HG02884 (cell line): ENCODE measurements around the gene SLMAP.

Experiments used
- ATAC-seq: cut with Tn5 transposase; IDR thresholded peaks from one replicate; pipeline ENCODE4 v1.9.1; 2021; ENCODE audit warnings: mild to moderate bottlenecking, moderate library complexity; ENCODE audit not compliant: unreplicated experiment

SLMAP gene

DNA sequence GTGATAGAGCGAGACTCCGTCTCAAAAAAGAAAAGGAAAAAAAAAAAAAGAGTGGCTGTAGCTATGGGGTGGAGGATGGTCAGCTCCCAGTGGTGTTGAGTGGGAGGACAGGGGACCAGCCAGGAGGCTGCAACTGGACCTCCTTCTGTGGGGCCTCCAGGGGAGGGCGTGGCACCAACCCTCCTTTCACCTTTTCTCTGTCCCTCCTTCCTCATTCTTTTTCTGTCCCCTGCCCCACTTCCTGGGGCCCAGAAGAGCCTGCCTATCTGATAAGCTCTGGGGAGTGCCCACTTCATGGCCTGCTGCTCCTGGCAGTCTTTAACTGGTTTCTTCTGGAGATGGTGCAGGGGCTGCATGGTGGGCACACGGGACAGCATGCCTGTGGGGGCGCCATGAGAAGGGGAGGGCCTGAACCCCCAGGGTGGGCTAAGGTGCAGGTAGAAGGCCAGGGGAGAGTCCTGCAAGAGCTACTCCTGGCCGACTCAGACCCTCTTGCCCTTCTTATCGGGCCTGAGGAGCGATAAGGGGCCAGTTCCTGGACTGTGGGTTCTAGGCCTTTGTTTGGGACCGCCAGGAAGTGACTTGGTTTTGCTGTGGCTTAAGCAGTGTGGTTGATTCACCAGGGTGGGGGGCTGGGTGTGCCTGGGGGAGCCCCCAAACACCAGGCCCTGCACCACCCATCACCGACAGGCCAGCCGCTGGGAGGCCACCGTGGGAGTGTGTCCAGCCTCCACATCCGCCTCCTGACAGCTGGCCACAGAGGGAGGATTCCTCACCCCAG lies 202.7 kb downstream of the SLMAP start:
- ATAC-seq = peak; percentile 15

DNA sequence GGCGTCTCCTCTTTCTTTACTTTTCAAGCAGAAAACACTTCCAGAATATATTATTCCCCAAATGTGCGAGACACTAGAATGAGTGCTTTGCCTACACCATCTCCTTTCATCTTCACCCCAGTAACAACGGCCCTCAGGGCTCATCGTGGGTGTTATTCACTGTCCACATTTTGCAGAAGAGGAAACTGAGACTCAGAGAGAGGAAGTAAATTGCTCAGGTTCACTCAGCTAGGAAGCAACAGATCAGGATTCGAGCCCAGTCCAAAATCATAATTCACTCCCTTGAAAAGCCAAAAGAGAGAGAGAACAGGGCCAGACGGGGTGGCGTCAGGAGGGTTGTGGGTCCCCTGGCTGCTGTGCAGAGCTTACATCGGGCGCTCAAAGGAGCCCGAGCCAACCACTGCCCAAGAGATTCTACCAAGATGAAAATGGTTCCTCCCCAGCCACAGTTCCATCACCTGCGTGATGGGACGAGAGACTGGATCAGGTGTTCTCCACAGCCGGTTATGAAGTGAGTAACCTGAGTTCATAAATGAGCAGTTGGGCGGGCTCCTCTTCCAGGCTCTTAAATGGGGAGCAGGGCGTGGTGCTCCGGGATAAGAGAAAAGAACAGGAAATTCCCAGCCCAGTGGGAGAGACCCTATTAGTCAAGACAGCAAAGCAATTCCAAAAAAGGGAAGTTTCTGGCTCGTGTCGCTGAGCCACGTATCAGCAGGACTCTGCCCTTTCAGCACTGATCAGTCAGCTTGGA lies 203.5 kb downstream of the SLMAP start:
- peak; percentile 46 for ATAC-seq

DNA sequence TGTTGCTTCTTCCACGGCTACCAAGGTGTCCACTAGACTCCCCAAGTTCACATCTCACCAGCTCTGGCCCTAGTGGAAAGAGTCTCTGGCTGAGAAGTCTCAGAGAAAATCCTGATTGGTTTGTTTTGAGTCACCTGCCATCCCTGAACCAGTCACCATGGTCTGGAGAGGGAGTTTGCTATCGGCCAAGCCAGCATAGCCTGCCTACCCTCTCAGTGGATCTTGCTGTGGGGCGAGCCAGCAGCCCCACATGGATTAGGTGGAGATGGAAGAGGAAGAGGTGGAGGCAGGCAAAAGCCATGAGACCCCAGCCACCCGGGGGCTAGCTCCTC lies 204.0 kb downstream of the SLMAP start:
- ATAC-seq = no peak

DNA sequence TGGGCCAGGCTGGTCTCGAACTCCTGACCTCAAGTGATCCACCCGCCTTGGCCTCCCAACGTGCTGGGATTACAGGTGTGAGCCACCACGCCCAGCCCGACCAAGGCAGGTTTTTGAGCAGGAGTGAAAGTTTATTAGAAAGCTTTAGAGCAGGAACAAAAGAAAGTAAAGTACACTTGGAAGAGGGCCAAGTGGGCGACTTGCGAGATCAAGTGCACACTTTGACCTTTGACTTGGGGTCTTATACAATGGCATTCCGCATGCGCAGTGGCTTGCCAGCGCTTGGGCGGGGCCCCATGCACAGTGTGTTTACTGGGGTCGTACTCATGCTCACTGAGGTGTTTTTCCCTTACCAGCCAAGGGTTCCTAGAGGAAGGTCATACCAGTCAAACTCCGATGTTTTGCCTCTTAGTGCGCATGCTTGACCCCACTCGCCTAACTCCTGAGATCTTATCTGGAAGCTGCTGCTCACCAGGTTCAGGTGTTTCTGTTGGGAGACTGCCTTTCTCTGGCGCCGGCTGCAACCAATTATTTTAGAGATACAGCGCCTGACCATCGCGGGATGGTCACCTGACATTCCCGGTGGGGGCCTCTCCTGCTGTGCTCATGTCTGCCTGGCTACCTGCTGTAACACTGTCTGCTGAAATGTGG lies 205.2 kb downstream of the SLMAP start:
- no peak for ATAC-seq

DNA sequence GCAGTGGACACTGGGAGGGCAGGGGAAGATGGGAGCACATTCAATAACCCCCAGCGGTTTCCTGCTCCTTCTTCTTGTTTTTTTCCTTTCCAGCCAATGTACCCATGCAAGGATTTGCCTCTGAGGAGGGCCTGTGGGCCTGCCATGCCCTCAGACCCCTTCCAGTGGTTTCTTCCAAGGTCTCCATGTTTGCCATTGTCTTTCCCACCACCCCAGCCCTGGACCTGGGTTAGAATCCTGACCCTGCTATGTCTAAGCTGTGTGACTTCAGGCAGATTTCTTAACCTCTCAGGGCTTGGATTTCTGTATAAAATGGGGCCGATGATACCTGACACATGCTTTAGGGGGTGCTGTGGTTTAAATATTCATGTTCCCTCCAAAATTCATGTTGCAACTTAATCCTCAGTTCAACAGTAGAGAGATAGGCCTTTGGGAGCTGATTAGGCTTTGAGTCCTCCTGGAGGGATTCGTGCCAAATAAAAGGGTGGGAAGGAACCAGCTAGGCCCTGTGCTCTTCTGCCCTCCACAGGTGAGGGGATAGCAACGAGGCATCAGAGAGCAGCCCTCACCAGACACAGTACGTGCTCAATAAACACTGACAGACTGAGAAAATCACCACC lies 205.8 kb downstream of the SLMAP start:
- no peak for ATAC-seq

DNA sequence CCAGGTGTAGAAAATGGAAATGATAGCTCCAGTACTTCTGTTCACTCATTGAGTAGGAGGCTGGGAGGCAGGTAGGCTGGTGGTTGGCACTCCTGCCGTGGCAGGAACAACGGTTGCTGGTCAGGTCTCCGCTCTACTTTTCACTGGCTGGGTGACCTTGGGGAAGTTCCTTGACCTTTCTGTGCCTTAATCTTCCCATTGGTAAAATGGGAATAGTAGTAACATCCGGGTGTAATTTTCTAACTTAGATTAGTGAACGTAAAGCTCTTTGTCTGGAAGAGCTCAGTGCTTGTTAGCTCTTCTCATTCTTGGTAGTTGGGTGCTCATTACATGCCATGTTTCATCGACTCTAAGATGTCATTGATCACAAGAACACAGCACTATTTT lies 206.3 kb downstream of the SLMAP start:
- no peak for ATAC-seq

DNA sequence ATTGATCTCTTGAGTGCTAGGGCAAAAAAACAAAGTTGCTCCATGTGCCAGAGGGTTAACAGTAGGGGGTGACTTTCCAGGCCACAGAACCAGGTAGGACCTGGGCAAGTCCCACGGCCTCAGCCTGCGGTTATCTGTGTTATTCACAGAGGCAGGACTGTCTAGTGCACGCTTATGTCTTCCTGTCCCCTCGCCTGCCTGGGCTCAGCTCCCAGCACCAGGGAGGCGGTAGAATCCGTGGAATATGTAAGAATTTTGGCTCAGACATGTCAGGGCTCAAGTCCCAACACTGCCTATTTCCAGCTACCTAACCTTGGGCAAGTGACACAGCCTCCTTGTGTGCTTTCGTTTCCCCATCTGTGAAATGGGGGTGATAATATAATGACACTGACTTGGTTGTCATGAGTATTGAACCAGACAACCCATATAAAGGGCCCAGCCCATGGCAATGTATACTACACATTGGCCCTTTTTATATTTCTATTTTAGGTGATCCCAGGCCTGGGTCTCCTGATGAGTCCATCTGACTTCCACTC lies 207.8 kb downstream of the SLMAP start:
- ATAC-seq = no peak

DNA sequence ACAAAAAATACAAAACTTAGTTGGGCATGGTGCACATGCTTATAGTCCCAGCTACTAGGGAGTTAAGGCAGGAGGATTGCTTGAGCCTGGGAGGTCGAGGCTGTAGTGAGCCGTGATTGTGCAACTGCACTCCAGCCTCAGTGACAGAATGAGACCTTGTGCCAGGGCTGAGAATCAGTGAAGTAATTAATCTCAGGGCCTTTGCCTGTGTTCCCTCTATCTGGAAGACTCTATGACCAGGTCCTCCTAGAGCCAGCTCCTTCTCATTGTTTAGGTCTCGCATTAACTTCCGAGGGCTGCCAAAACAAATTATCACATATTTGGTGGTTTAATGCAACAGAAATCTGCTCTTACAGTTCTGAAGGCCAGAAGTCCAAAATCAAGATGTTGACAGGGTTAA lies 210.7 kb downstream of the SLMAP start:
- no peak for ATAC-seq

DNA sequence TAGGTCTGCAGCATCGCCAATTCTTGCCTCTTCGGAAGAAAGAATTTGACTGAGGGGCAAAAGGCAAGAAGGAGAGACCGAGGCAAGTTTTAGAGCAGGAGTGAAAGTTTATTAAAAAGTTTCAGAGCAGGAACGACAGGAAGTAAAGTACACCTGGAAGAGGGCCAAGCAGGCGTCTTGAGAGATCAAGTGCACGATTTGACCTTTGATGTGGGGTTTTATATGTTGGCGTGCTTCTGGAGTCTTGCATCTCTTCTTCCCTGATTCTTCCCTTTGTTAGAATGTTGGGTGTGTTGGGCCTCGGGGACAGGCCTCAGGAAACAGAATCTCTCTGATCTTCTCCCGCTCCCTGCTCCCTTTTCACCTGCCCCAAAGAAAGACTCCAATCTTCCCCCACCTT lies 211.5 kb downstream of the SLMAP start:
- ATAC-seq = no peak

DNA sequence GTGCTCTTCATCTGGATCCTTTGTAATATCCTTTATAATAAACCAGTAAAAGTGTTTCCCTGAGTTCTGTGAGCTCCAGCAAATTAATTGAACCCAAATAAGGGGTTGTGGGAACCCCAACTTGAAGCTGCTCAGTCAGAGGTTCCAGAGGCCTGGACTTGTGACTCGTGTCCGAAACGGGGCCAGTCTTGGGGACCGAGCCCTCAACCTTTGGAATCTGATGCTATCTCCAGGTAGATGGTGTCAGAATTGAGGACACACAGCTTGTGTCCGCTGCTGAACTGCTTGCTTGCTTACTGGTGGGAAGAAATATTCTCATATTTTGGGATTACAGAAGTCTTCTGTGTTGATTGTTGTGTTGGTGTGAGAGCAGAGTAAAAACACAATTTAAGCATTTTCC lies 212.4 kb downstream of the SLMAP start:
- no peak for ATAC-seq

DNA sequence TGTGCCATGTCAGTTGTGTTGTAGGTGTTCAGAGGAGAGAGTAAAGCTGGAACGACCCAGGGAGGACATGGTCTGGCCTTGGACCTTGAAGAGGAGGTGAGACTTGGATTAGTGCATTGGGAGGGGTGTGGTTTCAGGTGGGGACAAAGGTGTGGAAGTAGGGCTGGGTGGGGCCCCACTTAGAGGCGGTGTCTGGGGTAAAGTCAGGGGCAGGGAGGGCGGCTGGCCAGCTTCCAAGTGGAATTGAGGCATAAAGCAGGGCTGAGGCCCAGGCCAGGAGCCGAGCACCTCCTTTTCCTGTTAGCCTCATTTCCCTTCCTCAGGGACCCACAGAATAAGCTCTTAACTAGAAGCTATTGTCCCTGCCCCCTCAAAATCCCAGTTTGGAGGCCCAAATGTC lies 215.9 kb downstream of the SLMAP start:
- ATAC-seq = no peak

DNA sequence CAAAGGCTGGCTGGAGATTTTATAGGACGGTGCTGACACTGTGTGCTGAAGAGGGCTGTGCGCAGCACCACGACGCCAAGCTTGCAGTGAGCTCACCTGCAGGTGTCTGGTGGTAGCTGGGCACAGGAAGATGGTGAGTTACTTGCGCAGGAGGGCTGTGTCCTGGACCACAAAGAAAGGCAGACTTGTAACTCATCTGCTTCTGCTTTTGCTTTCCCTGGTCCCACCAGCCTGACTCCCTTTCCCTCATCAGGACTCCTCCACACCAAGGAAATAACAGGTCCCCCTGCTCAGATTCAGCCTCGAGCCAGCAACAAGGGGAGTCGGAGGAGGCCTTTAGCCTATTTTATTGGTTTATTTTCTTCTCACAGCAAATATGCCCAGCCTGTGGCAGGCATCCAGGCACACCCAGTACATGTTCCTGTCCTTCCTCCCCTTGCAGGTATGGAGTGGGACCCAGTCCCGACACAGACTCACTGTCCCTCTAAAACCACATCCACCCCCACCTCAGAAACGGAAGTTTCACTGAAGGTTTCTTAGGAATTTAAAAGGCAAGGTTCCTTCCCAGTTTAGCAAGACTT lies 216.5 kb downstream of the SLMAP start:
- no peak for ATAC-seq

DNA sequence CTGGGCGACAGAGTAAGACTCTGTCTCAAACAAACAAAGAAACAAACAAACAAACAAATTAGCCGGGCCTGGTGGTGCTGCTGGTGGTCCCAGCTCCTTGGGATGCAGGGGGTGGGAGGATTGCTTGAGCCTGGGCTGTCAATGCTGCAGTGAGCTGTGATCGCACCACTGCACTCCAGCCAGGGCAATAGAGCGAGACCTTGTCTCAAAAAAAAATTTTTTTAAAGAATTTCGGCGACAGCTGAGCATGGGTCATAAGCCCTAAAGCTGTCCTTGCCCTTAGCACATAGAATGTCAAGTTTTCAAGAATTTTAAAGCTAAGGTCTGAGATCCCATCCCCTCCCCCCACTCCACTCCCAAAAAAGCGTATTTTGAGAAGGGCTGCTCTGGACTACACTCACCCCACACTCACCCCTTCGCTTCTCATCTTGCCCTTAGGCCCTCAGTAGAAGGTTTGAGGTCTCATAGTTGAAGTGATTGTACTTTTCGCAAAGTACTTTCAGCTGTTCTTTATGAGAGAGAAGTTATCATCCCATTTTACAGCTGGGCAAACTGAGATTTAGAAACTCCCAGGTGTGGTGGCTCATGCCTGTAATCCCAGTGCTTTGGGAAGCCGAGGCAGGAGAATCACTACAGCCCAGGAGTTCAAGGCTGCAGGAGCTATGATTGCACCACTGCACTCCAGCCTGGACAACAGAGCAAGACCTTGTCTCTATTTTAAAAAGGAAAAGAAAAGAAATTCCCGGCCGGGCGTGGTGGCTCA lies 217.8 kb downstream of the SLMAP start:
- ATAC-seq = no peak

DNA sequence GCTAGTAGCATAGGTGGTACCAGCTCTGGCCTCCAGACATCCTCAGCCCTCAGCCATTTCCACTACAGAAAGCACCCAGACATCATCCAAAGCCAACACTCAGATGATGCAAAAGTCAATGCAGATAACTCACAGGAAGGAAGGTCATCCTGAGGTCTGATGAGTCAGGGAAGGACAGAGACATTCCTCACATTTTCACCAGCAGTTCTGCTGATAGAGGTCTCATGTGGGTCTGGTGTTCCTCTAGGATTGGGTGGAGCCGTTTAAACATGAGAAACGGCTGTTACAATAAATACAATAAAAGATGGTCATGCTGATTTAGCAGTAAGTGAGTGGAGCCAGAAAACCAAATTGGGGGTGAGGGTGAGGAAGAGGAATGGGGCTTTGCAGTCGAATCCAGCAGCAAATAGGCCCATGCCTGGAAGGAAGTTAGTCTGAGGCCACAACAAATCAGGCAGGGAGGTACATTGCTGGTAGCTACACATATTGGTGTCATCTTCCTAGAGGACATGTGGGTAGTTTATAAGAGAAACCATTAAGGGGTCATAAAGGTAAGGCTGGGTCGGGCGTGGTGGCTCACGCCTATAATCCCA lies 218.8 kb downstream of the SLMAP start:
- ATAC-seq = no peak

DNA sequence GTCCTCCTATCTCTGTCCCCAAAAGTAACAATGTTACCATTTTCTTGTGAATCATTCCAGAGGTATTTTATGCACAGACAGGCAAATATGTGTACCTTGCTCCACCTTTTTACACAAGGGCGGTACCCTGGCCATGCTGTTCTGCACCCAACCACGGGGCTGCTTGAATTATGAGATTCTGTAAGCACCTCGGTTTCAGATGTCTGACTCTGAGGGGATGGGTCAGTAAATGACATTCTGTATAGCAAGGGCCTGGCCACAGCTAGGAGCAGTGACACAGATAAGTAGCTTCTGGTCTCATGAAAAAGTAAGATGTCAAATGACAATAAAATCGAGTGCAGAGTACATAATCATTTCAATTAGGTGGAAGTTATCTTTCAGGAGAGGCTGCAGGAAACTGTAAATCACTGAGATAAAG lies 221.7 kb downstream of the SLMAP start:
- ATAC-seq = no peak

DNA sequence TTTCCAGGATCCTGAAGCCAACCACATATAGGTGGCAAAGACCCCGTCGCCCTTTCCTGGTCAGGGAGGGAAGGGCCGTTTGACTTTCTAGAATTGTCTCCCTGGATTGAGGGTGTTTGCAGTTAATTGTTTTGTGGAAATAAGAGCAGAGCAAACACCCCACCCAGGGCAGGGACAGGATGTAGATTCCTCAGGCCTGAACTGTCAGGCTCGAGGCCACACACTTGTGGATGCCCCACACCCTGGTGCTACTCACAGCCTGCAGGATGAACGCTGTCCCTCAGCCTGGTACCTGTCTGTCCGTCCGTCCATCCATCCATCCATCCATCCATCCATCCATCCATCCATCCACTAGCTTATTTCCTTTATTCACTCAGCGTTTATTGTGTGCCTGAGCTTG lies 222.2 kb downstream of the SLMAP start:
- no peak for ATAC-seq
